Effector memory CD4-positive, alpha-beta T cell (primary cell): Measurements from ENCODE around the gene SYNE3.

ENCODE experiments used
- DNase-seq, 3 donors: peaks; one replicate each; pipeline ENCODE4 v3.0.0-alpha.2; 2020
- H3K27ac ChIP-seq: 2 replicates; pipeline ENCODE4 v1.7.0; 2013; ENCODE audit warnings: mild to moderate bottlenecking, low read length, moderate library complexity; ENCODE audit not compliant: insufficient read depth, poor library complexity, severe bottlenecking
- H3K27me3 ChIP-seq: replicated peaks from 2 replicates; pipeline ENCODE4 v1.7.0; 2013; ENCODE audit warnings: mild to moderate bottlenecking, low read length; ENCODE audit not compliant: insufficient read depth, control insufficient read depth, poor library complexity, severe bottlenecking
- H3K36me3 ChIP-seq: 2 replicates; pipeline ENCODE4 v1.7.0; 2013; ENCODE audit warnings: mild to moderate bottlenecking, low read length, moderate library complexity; ENCODE audit not compliant: control insufficient read depth, insufficient read depth
- H3K4me1 ChIP-seq: 2 replicates; pipeline ENCODE4 v1.7.0; 2013; ENCODE audit warnings: low read length, mild to moderate bottlenecking; ENCODE audit not compliant: control insufficient read depth, insufficient read depth, poor library complexity, severe bottlenecking
- H3K4me3 ChIP-seq: 2 replicates; pipeline ENCODE4 v1.7.0; 2013; ENCODE audit warnings: low read length, low read depth, mild to moderate bottlenecking; ENCODE audit not compliant: insufficient read depth, poor library complexity, severe bottlenecking
- H3K9me3 ChIP-seq: 2 replicates; pipeline ENCODE4 v1.7.0; 2013; ENCODE audit warnings: mild to moderate bottlenecking, low read length, moderate library complexity; ENCODE audit not compliant: control insufficient read depth

The SYNE3 gene

GRCh38 chr14:95551435-95551834 lies 35.0 kb upstream of the SYNE3 start:
- Histone ChIP-seq H3K4me3 (no peak overlapping the region), H3K27me3 (no peaks in the 10 kb centered on the region), H3K4me1 (no peaks in the 10 kb centered on the region), H3K27ac (no peak overlapping the region), H3K36me3 (no peaks in the 10 kb centered on the region), H3K9me3 (no peaks in the 10 kb centered on the region)
- DNase-seq: no peak

DNA sequence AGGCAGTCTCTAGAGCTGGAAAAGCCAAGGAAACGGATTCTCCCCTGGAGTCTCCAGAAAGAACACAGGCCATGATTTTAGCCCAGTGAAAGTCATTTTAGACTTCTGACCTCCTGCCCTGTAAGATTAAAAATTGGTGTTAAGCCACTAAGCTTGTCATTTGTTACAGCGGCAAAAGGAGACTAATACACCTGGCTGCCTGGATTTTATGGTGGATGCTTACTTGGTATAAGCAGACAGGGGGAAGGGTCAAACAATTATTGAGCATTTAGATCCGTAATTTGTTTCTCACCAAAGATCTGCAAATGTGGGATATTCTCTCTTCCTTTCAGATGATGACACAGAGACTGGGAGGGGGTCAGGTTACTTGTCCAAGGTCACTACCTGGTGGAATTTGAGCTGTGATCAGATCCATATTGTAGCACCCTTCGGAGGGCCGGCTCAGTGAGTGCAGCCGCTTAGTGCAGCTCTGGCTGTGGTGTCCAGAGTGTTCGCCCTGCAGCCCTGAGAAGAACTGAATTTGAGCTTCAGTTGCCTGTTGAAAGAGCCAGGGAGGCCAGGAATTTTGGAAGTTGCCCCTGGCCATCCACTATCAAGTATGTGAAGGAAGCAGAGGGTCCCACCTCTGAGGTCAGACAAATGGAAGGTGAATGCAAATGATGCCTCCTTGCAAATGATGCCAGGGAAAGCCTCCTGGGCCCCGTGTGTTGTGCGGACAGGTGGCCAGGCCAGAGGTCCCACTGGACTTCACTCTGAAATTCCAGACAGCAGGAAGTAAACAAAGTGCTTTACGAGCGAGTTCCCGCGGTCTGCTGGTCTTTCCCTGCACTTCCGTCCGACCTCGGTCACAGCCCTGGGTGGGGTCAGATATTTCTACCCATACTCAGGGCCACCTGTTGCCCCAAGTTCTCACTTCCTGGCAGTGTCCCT lies 33.5 kb upstream of the SYNE3 start:
- H3K4me3 ChIP-seq: no peak overlapping the region
- no peaks in the 10 kb centered on the region for H3K36me3 ChIP-seq
- H3K27me3 ChIP-seq: no peaks in the 10 kb centered on the region
- DNase-seq: no peak
- no peaks in the 10 kb centered on the region for H3K4me1 ChIP-seq
- H3K9me3 ChIP-seq: no peaks in the 10 kb centered on the region
- no peak overlapping the region for H3K27ac ChIP-seq

DNA sequence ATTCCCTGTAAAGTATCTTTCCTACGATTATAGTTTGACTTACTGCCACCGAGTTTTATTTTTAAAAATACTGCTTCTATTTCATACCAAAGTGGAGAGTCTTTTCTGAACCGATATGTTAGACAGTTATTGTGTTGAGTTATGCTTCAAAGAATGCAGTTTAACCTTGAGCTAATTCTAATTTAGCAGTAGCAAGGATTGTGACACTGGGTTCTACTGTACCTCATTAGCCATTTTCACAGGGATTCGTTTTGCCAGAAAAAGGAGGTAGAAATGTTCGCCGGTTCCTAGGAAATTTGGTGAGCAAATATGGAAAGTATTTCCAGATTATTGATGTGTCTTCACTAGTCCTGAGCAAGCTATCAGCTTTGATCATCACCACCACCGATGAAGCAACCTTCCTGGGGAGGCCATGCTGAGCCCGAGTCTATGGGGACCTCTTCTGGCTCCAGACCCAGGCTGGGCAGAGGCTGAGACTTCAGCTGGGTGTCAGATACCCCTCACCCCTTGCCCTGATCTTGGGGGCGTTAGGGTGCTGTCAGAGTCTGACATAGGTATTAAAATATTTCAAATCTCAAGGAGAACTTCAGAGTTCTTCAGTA lies 32.0 kb upstream of the SYNE3 start:
- no peak overlapping the region for H3K27ac ChIP-seq
- no peak for DNase-seq
- no peaks in the 10 kb centered on the region for H3K9me3 ChIP-seq

GRCh38 chr14:95547626-95548327 lies 31.3 kb upstream of the SYNE3 start:
- no peaks in the 10 kb centered on the region for H3K4me1 ChIP-seq
- no peaks in the 10 kb centered on the region for H3K36me3 ChIP-seq
- no peaks in the 10 kb centered on the region for H3K27me3 ChIP-seq
- no peaks in the 10 kb centered on the region for H3K9me3 ChIP-seq
- no peak overlapping the region for H3K27ac ChIP-seq
- no peak overlapping the region for H3K4me3 ChIP-seq
- no peak for DNase-seq

More for the DNA sequence above, 32.0 kb upstream of the SYNE3 start:
- Histone ChIP-seq H3K4me3 (no peak overlapping the region), H3K36me3 (no peaks in the 10 kb centered on the region), H3K27me3 (no peaks in the 10 kb centered on the region), H3K4me1 (no peaks in the 10 kb centered on the region)

GRCh38 chr14:95547272-95547625 lies 30.8 kb upstream of the SYNE3 start:
- Histone ChIP-seq H3K27me3 (no peaks in the 10 kb centered on the region), H3K4me3 (no peak overlapping the region), H3K36me3 (no peaks in the 10 kb centered on the region), H3K9me3 (no peaks in the 10 kb centered on the region), H3K4me1 (no peaks in the 10 kb centered on the region), H3K27ac (no peak overlapping the region)
- no peak for DNase-seq

DNA sequence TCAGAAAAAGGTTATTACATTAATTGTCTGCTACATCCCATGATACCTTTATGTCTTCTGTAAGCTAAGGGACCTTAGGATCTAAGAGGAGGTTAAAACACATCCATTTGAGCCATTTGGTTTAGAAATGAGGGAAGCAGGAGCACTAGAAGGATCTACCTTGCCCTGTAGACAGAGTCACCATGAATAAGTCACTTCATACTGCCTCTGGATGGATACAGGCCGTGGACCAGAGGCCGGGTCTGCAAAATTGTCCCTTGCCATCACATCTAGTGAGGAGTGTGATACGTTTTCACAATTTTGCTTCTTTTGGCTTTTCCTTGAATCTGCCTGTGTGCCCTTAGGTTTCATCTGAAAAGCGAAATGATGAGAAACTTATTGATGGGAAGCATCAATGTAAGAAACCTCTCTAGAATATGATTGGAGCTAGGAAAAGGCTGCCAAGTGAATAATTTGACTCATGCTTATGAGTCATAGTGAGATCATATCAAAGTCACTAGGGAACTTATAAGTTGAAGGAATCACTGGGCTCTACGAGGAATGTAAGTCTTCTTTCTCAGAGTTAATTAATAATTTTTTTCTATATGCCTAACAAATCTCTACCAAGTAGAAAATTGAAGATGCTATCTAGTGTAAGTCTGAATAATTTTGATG lies 29.2 kb upstream of the SYNE3 start:
- Histone ChIP-seq H3K27ac (no peak overlapping the region), H3K27me3 (no peaks in the 10 kb centered on the region)
- no peak for DNase-seq

DNA sequence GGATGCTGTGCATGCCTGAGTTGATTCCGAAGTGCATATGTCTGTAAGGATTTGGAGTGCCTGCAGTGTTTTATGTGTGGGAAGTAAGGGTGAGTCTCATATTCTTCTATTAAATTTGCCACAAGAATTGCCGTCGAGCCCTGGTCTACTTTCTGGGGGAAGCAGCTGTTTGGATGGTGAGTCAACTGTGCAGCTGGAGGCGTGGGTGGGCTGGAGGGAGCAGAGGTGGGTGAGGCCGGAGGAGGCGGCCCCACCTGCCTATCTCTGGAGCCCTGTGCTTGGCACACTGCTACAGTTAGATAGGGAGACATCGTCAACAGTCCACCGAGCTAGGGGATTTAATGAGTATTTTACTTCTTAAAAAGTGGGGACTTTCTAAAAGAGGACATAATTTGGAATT lies 28.1 kb upstream of the SYNE3 start:
- DNase-seq: no peak
- no peaks in the 10 kb centered on the region for H3K36me3 ChIP-seq
- H3K9me3 ChIP-seq: no peaks in the 10 kb centered on the region
- H3K27me3 ChIP-seq: no peaks in the 10 kb centered on the region
- H3K4me1 ChIP-seq: no peaks in the 10 kb centered on the region
- no peak overlapping the region for H3K27ac ChIP-seq
- no peak overlapping the region for H3K4me3 ChIP-seq

More for the DNA sequence above, 29.2 kb upstream of the SYNE3 start:
- Histone ChIP-seq H3K4me3 (no peak overlapping the region), H3K4me1 (no peaks in the 10 kb centered on the region), H3K36me3 (no peaks in the 10 kb centered on the region), H3K9me3 (no peaks in the 10 kb centered on the region)

- DNase-seq: no peak
- Histone ChIP-seq H3K4me1 (no peaks in the 10 kb centered on the region), H3K27me3 (no peaks in the 10 kb centered on the region), H3K36me3 (no peaks in the 10 kb centered on the region), H3K27ac (no peak overlapping the region), H3K4me3 (no peak overlapping the region), H3K9me3 (no peaks in the 10 kb centered on the region)
These were observed 26.6 kb upstream of the SYNE3 start for GRCh38 chr14:95543021-95543420.

DNA sequence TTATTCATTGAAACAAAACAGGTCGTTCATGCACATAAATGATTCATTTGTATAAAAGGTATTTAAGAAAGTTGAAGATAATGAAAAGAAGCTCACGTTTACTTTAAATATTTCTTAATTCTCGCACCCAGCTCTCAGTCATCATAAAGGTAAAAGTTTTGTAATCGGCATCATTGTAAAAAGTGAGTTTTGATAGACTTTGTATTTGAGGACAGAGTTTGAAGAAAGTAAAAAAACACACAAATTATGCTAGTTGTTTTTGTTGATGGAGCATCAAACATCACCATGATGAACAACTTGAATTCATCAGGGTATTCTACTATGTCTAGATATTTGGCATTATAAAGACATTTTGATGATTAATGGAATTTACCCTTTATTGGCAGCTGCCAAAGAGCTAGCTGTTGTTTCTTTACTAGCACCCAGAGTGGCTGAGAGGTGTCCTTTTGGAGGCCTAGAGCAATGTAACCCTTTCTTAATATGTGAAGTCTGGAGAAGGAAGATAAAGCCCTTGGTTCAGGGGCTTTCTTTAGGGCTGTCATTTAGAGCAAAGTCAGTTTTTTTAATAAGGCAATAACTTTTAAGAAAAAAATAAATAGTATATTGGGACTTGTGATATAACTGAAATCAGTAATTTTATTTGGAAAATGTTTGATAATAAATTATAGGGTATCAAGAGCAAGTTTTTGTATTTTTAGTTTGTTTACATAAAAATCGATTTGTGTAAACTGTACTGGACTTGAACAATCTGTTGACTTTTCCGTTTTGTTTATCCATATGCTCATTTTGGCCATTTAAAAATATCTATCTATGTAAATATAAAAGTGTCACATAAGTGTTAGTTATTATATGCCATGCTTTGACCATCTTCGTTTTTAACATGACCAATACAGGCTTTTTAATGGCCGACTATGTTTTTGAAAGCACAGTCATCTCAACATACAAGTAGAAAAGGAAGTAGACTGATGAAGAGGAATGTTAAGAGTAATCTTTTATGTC lies 25.8 kb upstream of the SYNE3 start:
- H3K27me3 ChIP-seq: no peaks in the 10 kb centered on the region
- no peak for DNase-seq
- H3K9me3 ChIP-seq: no peaks in the 10 kb centered on the region
- H3K27ac ChIP-seq: no peak overlapping the region
- H3K36me3 ChIP-seq: no peaks in the 10 kb centered on the region
- H3K4me1 ChIP-seq: no peaks in the 10 kb centered on the region
- H3K4me3 ChIP-seq: no peak overlapping the region
